IMR-90 (cell line): ENCODE measurements around the gene RAI1. TPM values are rescaled to one million over a fixed set of nuclear protein-coding genes. Genes with fewer than 3 reads are reported as not detected.

Source experiments
- ATAC-seq: fragments of 200-7000 bp; cut with Tn5 transposase; 2 replicates; pipeline ENCODE4 v1.9.1; 2020; ENCODE audit warnings: low read depth, mild to moderate bottlenecking, moderate library complexity
- BruUV-seq: library from RNA; stranded (reverse); fragments of 400-500 nt; replicated peaks from 2 replicates; lab custom pipeline; 2021; lab: Mats Ljungman, UMichigan
- CTCF ChIA-PET: fragments of 300-600 bp; formaldehyde crosslinking; extraction: SDS; loops from one replicate; lab custom pipeline; 2021; ENCODE audit warnings: antibody characterized with exemption; lab: Yijun Ruan, JAX
- POLR2A ChIA-PET: fragments of 300-600 bp; sonication (Branson Sonifier 250); formaldehyde crosslinking; loops from one replicate; lab custom pipeline; 2022; ENCODE audit warnings: antibody characterized with exemption; ENCODE audit not compliant: unreplicated experiment; lab: Charles Lee
- DNase-seq: peaks from one replicate; pipeline ENCODE4 v3.0.0; 2013
- H2AFZ ChIP-seq: replicated peaks from 2 replicates; pipeline ENCODE3; 2013; ENCODE audit warnings: low read length, mild to moderate bottlenecking; ENCODE audit not compliant: poor library complexity
- H2AK5ac ChIP-seq: 2 replicates; pipeline ENCODE4 v1.6.1; 2013; ENCODE audit warnings: low read depth, low read length, inconsistent platforms
- H2AK9ac ChIP-seq: replicated peaks from 2 replicates; pipeline ENCODE3; 2013; ENCODE audit warnings: mild to moderate bottlenecking, low read depth, low read length, moderate library complexity; ENCODE audit not compliant: poor library complexity
- H2BK120ac ChIP-seq: 2 replicates; pipeline ENCODE4 v1.6.1; 2013; ENCODE audit warnings: low read depth, low read length, inconsistent platforms
- H2BK15ac ChIP-seq: 3 replicates; pipeline ENCODE4 v1.6.1; 2013; ENCODE audit warnings: low read depth, low read length, inconsistent platforms
- H2BK20ac ChIP-seq: 2 replicates; pipeline ENCODE4 v1.6.1; 2013; ENCODE audit warnings: low read depth, mild to moderate bottlenecking, inconsistent platforms, low read length, moderate library complexity
- H2BK5ac ChIP-seq: 2 replicates; pipeline ENCODE4 v1.6.1; 2013; ENCODE audit warnings: mild to moderate bottlenecking, low read depth, low read length, inconsistent platforms; ENCODE audit not compliant: poor library complexity, severe bottlenecking
- H3K14ac ChIP-seq: replicated peaks from 2 replicates; pipeline ENCODE4 v1.6.1; 2013; ENCODE audit warnings: low read depth, low read length, inconsistent platforms
- H3K18ac ChIP-seq: 2 replicates; pipeline ENCODE4 v1.6.1; 2013; ENCODE audit warnings: low read depth, low read length, control low read depth
- H3K23ac ChIP-seq: 2 replicates; pipeline ENCODE4 v1.6.1; 2013; ENCODE audit warnings: low read depth, low read length, inconsistent platforms
- H3K27ac ChIP-seq: 2 replicates; pipeline ENCODE4 v1.5.1; 2013; ENCODE audit warnings: mild to moderate bottlenecking, control low read depth, low read length; ENCODE audit not compliant: insufficient read depth
- H3K27me3 ChIP-seq: 2 replicates; pipeline ENCODE4 v1.6.1; 2013; ENCODE audit warnings: low read length; ENCODE audit not compliant: control insufficient read depth, insufficient read depth
- H3K36me3 ChIP-seq: 2 replicates; pipeline ENCODE4 v1.6.1; 2013; ENCODE audit warnings: low read length, mixed read lengths; ENCODE audit not compliant: control insufficient read depth, insufficient read depth
- H3K4ac ChIP-seq: 2 replicates; pipeline ENCODE4 v1.6.1; 2013; ENCODE audit warnings: low read depth, low read length, inconsistent platforms
- H3K4me1 ChIP-seq: 2 replicates; pipeline ENCODE4 v1.6.1; 2013; ENCODE audit warnings: low read length, mixed read lengths; ENCODE audit not compliant: control insufficient read depth, insufficient read depth
- H3K4me2 ChIP-seq: 2 replicates; pipeline ENCODE4 v1.6.1; 2013; ENCODE audit warnings: low read depth, mild to moderate bottlenecking, control low read depth, low read length, moderate library complexity
- H3K4me3 ChIP-seq: 2 replicates; pipeline ENCODE4 v1.5.1; 2013; ENCODE audit warnings: low read depth, mild to moderate bottlenecking, control low read depth, low read length, moderate library complexity; ENCODE audit not compliant: insufficient read depth
- H3K56ac ChIP-seq: 2 replicates; pipeline ENCODE4 v1.6.1; 2013; ENCODE audit warnings: low read length, inconsistent platforms; ENCODE audit not compliant: insufficient read depth; ENCODE audit errors: extremely low read depth
- H3K79me1 ChIP-seq, 2 experiments: 2 replicates each; pipeline ENCODE4 v1.6.1; 2013; ENCODE audit warnings: low read length in 2 of 2, inconsistent platforms in 1 of 2, low read depth in 1 of 2
- H3K9ac ChIP-seq: 2 replicates; pipeline ENCODE4 v1.6.1; 2013; ENCODE audit warnings: low read depth, low read length, control low read depth
- H3K9me1 ChIP-seq: 2 replicates; pipeline ENCODE4 v1.6.1; 2013; ENCODE audit warnings: low read length, inconsistent platforms; ENCODE audit not compliant: insufficient read depth
- H3K9me3 ChIP-seq: 2 replicates; pipeline ENCODE4 v1.6.1; 2013; ENCODE audit warnings: low read length; ENCODE audit not compliant: control insufficient read depth, insufficient read depth
- H4K20me1 ChIP-seq: 2 replicates; pipeline ENCODE4 v1.6.1; 2013; ENCODE audit warnings: low read length, inconsistent platforms; ENCODE audit not compliant: insufficient read depth
- H4K5ac ChIP-seq: 2 replicates; pipeline ENCODE4 v1.6.1; 2013; ENCODE audit warnings: mild to moderate bottlenecking, low read depth, low read length, control low read depth
- H4K8ac ChIP-seq, 2 experiments: 2 replicates each; pipeline ENCODE4 v1.6.1; 2013; ENCODE audit warnings: low read depth in 2 of 2, low read length in 2 of 2, control low read depth in 1 of 2, inconsistent platforms in 1 of 2
- H4K91ac ChIP-seq: 2 replicates; pipeline ENCODE4 v1.6.1; 2013; ENCODE audit warnings: low read depth, low read length, inconsistent platforms; ENCODE audit not compliant: insufficient read depth
- BHLHE40 ChIP-seq: fragments of 150-350 bp; IDR thresholded peaks from 2 replicates; pipeline ENCODE4 v1.6.1; 2016; ENCODE audit warnings: mild to moderate bottlenecking, low read depth, low read length
- CEBPB ChIP-seq: IDR thresholded peaks from 2 replicates; pipeline ENCODE4 v1.6.1; 2012; ENCODE audit warnings: low read depth, low read length, improper control_type of control experiment
- CHD1 ChIP-seq: IDR thresholded peaks from 2 replicates; pipeline ENCODE4 v1.6.1; 2012; ENCODE audit warnings: low read depth, low read length, improper control_type of control experiment
- FOS ChIP-seq: fragments of 150-350 bp; IDR thresholded peaks from 2 replicates; pipeline ENCODE4 v1.6.1; 2016; ENCODE audit warnings: low read depth, low read length
- MAFK ChIP-seq: IDR thresholded peaks from 2 replicates; pipeline ENCODE4 v1.6.1; 2012; ENCODE audit warnings: low read depth, low read length, improper control_type of control experiment
- MXI1 ChIP-seq: IDR thresholded peaks from 2 replicates; pipeline ENCODE4 v1.6.1; 2012; ENCODE audit warnings: low read depth, mild to moderate bottlenecking, low read length, moderate library complexity, borderline replicate concordance
- NFE2L2 ChIP-seq: fragments of 150-350 bp; IDR thresholded peaks from 2 replicates; pipeline ENCODE4 v1.6.1; 2016; ENCODE audit warnings: low read depth, mild to moderate bottlenecking, low read length
- POLR2A ChIP-seq: IDR thresholded peaks from 2 replicates; pipeline ENCODE4 v1.6.1; 2012; ENCODE audit warnings: mild to moderate bottlenecking, low read depth, low read length
- RAD21 ChIP-seq: IDR thresholded peaks from 2 replicates; pipeline ENCODE4 v1.6.1; 2012; ENCODE audit warnings: low read length, improper control_type of control experiment
- RCOR1 ChIP-seq: IDR thresholded peaks from 2 replicates; pipeline ENCODE4 v1.6.1; 2012; ENCODE audit warnings: mild to moderate bottlenecking, low read length, improper control_type of control experiment; ENCODE audit not compliant: insufficient replicate concordance
- WGBS, 2 experiments: methylation state at CpG; one replicate each; pipeline versions ENCODE4 v1.1.5 to v1.1.7; 2013; ENCODE audit warnings: missing lambda C conversion rate in 2 of 2; ENCODE audit not compliant: insufficient read length in 1 of 2; ENCODE audit errors: extremely low coverage in 2 of 2; 5-methylcytosine and 5-hydroxymethylcytosine counted together
- dilution Hi-C: fragments of 300-500 bp; cut with HindIII; formaldehyde crosslinking; loops from one replicate; pipeline ENCODE4 v1.14.3; 2018; ENCODE audit warnings: low sequenced_read_pairs; ENCODE audit not compliant: unreplicated experiment
- in situ Hi-C: fragments of 300-500 bp; cut with MboI; formaldehyde crosslinking; loops from 3 replicates; pipeline ENCODE4 v1.14.3; 2019; ENCODE audit warnings: low sequenced_read_pairs, inconsistent platforms, mixed read lengths
- intact Hi-C: fragments of 100-400 bp; cut with micrococcal nuclease; formaldehyde crosslinking; loops from 2 replicates; pipeline ENCODE4 v1.10.0; 2022
- polyA plus RNA-seq, 3 experiments: library from polyadenylated mRNA; depleted of rRNA; stranded (reverse); fragments of >200 nt; gene quantifications; 2 replicates each; pipeline ENCODE4 v1.2.3, GENCODE V29; 2012; ENCODE audit warnings: low replicate concordance in 1 of 3
- total RNA-seq: library from RNA; depleted of rRNA; stranded (reverse); fragments of >200 nt; gene quantifications from 2 replicates; pipeline ENCODE4 v1.2.3, GENCODE V29; 2012
- TF ChIP-seq, protein P1 (sequence below): fragments of 150-350 bp; IDR thresholded peaks from 2 replicates; pipeline ENCODE4 v1.6.1; 2017; ENCODE audit warnings: mild to moderate bottlenecking, antibody characterized with exemption, low read length, low read depth
- TF ChIP-seq, protein P2 (sequence below): fragments of 150-350 bp; IDR thresholded peaks from 2 replicates; pipeline ENCODE4 v1.6.1; 2016; ENCODE audit warnings: low read depth, mild to moderate bottlenecking, low read length, moderate library complexity, borderline replicate concordance
- TF ChIP-seq, protein P3 (sequence below): conservative IDR thresholded peaks from 2 replicates; pipeline ENCODE4 v1.5.1; 2012; ENCODE audit warnings: mild to moderate bottlenecking, low read depth, low read length, improper control_type of control experiment

The RAI1 gene
- total and polyA plus RNA-seq, 2 of the 4 experiments (the other 2 are of a cell fraction) = 1.8 to 10.5 TPM

DNA sequence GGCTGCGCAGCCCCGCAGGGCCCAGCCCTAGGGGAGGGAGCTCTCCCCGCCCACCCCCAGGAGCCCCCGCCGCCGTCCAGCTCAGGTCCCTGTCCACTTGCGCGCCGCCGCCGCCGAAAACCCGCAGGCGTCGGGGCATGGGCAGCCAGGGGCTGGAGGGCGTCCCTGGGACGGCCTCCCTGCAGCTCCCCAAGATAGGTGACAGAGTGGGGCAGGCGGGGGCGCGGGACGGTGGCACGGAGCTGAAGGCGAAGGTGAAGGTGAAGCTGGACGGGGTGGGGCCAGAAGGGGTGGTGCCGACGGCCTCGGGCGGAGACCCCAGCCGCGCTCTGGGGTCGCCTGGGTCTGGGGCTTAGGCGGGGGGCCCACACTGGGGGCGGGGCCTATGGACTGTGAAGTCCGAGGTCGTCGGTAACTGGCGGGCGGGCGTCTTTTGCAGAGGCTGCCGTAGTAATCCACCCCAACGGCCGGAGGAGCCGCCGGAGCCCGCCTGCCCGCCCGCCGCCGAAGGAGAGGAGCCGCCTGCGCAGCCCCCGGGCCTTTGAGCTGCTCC, 128.3 kb downstream of the RAI1 start:
- ChIA-PET CTCF (no interaction called here), POLR2A (no interaction called here)
- in situ Hi-C loops = no loop called here
- Histone ChIP-seq H2BK15ac (no peak overlapping the region), H4K8ac (no peak overlapping the region), H3K9ac (no peak overlapping the region), H2BK5ac (no peak overlapping the region), H2BK20ac (no peak overlapping the region), H3K4me1 (peaks cover 11% of the 10 kb centered on the region), H3K23ac (no peak overlapping the region), H4K20me1 (peaks cover 57% of the 10 kb centered on the region), H3K4me3 (no peak overlapping the region), H4K91ac (no peak overlapping the region), H3K4me2 (no peak overlapping the region), H2AFZ (no peak overlapping the region), H3K9me1 (no peaks in the 10 kb centered on the region), H3K18ac (no peak overlapping the region), H3K36me3 (peaks cover 62% of the 10 kb centered on the region), H3K4ac (no peak overlapping the region), H2AK5ac (no peak overlapping the region), H3K79me1 (peaks cover 6 to 45% of the 10 kb centered on the region in 2 experiments; a peak in 2 of 4 replicates), H2BK120ac (no peak overlapping the region), H3K14ac (no peak overlapping the region), H4K5ac (no peak overlapping the region), H3K9me3 (no peaks in the 10 kb centered on the region), H3K27me3 (no peaks in the 10 kb centered on the region), H3K56ac (no peak overlapping the region), H2AK9ac (no peak overlapping the region), H3K27ac (no peak overlapping the region)
- no TSS peak for BruUV-seq
- dilution Hi-C loops = no loop called here
- DNase-seq = no peak
- no peak for ATAC-seq
- intact Hi-C loops = no loop called here
- TF ChIP-seq CHD1 = no peak
- no peak for TF ChIP-seq CEBPB
- no peak for TF ChIP-seq MXI1
- TF ChIP-seq, protein P1, sequence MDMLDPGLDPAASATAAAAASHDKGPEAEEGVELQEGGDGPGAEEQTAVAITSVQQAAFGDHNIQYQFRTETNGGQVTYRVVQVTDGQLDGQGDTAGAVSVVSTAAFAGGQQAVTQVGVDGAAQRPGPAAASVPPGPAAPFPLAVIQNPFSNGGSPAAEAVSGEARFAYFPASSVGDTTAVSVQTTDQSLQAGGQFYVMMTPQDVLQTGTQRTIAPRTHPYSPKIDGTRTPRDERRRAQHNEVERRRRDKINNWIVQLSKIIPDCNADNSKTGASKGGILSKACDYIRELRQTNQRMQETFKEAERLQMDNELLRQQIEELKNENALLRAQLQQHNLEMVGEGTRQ = no peak
- TF ChIP-seq RCOR1 = no peak
- TF ChIP-seq, protein P2, sequence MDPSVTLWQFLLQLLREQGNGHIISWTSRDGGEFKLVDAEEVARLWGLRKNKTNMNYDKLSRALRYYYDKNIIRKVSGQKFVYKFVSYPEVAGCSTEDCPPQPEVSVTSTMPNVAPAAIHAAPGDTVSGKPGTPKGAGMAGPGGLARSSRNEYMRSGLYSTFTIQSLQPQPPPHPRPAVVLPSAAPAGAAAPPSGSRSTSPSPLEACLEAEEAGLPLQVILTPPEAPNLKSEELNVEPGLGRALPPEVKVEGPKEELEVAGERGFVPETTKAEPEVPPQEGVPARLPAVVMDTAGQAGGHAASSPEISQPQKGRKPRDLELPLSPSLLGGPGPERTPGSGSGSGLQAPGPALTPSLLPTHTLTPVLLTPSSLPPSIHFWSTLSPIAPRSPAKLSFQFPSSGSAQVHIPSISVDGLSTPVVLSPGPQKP = no peak
- TF ChIP-seq, protein P3, sequence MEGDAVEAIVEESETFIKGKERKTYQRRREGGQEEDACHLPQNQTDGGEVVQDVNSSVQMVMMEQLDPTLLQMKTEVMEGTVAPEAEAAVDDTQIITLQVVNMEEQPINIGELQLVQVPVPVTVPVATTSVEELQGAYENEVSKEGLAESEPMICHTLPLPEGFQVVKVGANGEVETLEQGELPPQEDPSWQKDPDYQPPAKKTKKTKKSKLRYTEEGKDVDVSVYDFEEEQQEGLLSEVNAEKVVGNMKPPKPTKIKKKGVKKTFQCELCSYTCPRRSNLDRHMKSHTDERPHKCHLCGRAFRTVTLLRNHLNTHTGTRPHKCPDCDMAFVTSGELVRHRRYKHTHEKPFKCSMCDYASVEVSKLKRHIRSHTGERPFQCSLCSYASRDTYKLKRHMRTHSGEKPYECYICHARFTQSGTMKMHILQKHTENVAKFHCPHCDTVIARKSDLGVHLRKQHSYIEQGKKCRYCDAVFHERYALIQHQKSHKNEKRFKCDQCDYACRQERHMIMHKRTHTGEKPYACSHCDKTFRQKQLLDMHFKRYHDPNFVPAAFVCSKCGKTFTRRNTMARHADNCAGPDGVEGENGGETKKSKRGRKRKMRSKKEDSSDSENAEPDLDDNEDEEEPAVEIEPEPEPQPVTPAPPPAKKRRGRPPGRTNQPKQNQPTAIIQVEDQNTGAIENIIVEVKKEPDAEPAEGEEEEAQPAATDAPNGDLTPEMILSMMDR = no peak
- TF ChIP-seq POLR2A = no peak
- no peak for TF ChIP-seq FOS
- no peak for TF ChIP-seq RAD21
- TF ChIP-seq MAFK = no peak
- TF ChIP-seq NFE2L2 = no peak
- TF ChIP-seq BHLHE40 = no peak
- 66% methylated on average over 21 of the region's 52 CpGs; no CpG with 5 or more reads in 1 of the 2 experiments for WGBS, 2 experiments
